Measurements from ENCODE around the gene NUTF2. TPM values are rescaled to one million over a fixed set of nuclear protein-coding genes. Genes with fewer than 3 reads are reported as not detected.

NUTF2 gene
- total RNA-seq (50.7 TPM), polyA plus RNA-seq (106 TPM)
- long read RNA-seq, donor 1, transcript NUTF2-201 (5 exons, 2,321 nt): minor isoform, 12 of 28 reads
- long read RNA-seq, donor 1, transcript NUTF2-208 (1 exons, 2,608 nt): major isoform, 15 of 28 reads
- long read RNA-seq, donor 1, partial matches to known transcripts: 0 of 28 reads
- long read RNA-seq, donor 1, other reads (novel, unspliced or antisense): 0 of 28 reads
- long read RNA-seq, donor 2: 0 reads
- long read RNA-seq, donor 3, transcript NUTF2-208 (1 exons, 2,608 nt): major isoform, 119 of 231 reads
- long read RNA-seq, donor 3, transcript NUTF2-206 (5 exons, 1,119 nt): minor isoform, 5 of 231 reads
- long read RNA-seq, donor 3, transcript NUTF2-204 (3 exons, 593 nt): minor isoform, 10 of 231 reads
- long read RNA-seq, donor 3, transcript NUTF2-201 (5 exons, 2,321 nt): minor isoform, 76 of 231 reads
- long read RNA-seq, donor 3, partial matches to known transcripts: 17 of 231 reads
- long read RNA-seq, donor 3, other reads (novel, unspliced or antisense): 0 of 231 reads
- long read RNA-seq, donor 4, transcript NUTF2-201 (5 exons, 2,321 nt): minor isoform, 35 of 140 reads
- long read RNA-seq, donor 4, transcript NUTF2-204 (3 exons, 593 nt): minor isoform, 6 of 140 reads
- long read RNA-seq, donor 4, transcript NUTF2-208 (1 exons, 2,608 nt): major isoform, 91 of 140 reads
- long read RNA-seq, donor 4, partial matches to known transcripts: 5 of 140 reads
- long read RNA-seq, donor 4, other reads (novel, unspliced or antisense): 0 of 140 reads
- long read RNA-seq, donor 5, transcript NUTF2-204 (3 exons, 593 nt): minor isoform, 13 of 277 reads
- long read RNA-seq, donor 5, transcript NUTF2-201 (5 exons, 2,321 nt): minor isoform, 88 of 277 reads
- long read RNA-seq, donor 5, transcript NUTF2-208 (1 exons, 2,608 nt): major isoform, 148 of 277 reads
- long read RNA-seq, donor 5, transcript NUTF2-206 (5 exons, 1,119 nt): minor isoform, 5 of 277 reads
- long read RNA-seq, donor 5, partial matches to known transcripts: 17 of 277 reads
- long read RNA-seq, donor 5, other reads (novel, unspliced or antisense): 0 of 277 reads
- long read RNA-seq, donor 6, transcript NUTF2-208 (1 exons, 2,608 nt): major isoform, 83 of 146 reads
- long read RNA-seq, donor 6, transcript NUTF2-201 (5 exons, 2,321 nt): minor isoform, 60 of 146 reads
- long read RNA-seq, donor 6, partial matches to known transcripts: 0 of 146 reads
- long read RNA-seq, donor 6, other reads (novel, unspliced or antisense): 0 of 146 reads
- long read RNA-seq, donor 7, transcript NUTF2-204 (3 exons, 593 nt): minor isoform, 13 of 237 reads
- long read RNA-seq, donor 7, transcript NUTF2-208 (1 exons, 2,608 nt): major isoform, 140 of 237 reads
- long read RNA-seq, donor 7, transcript NUTF2-201 (5 exons, 2,321 nt): minor isoform, 66 of 237 reads
- long read RNA-seq, donor 7, partial matches to known transcripts: 17 of 237 reads
- long read RNA-seq, donor 7, other reads (novel, unspliced or antisense): 0 of 237 reads
- long read RNA-seq, donor 8, transcript NUTF2-201 (5 exons, 2,321 nt): major isoform, 29 of 54 reads
- long read RNA-seq, donor 8, transcript NUTF2-208 (1 exons, 2,608 nt): minor isoform, 19 of 54 reads
- long read RNA-seq, donor 8, partial matches to known transcripts: 0 of 54 reads
- long read RNA-seq, donor 8, other reads (novel, unspliced or antisense): 0 of 54 reads
- long read RNA-seq, donor 9, transcript NUTF2-204 (3 exons, 593 nt): minor isoform, 5 of 105 reads
- long read RNA-seq, donor 9, transcript NUTF2-201 (5 exons, 2,321 nt): minor isoform, 30 of 105 reads
- long read RNA-seq, donor 9, transcript NUTF2-208 (1 exons, 2,608 nt): major isoform, 65 of 105 reads
- long read RNA-seq, donor 9, partial matches to known transcripts: 5 of 105 reads
- long read RNA-seq, donor 9, other reads (novel, unspliced or antisense): 0 of 105 reads
- long read RNA-seq, donor 10, transcript NUTF2-201 (5 exons, 2,321 nt): minor isoform, 43 of 112 reads
- long read RNA-seq, donor 10, transcript NUTF2-208 (1 exons, 2,608 nt): major isoform, 58 of 112 reads
- long read RNA-seq, donor 10, partial matches to known transcripts: 5 of 112 reads
- long read RNA-seq, donor 10, other reads (novel, unspliced or antisense): 0 of 112 reads

- Histone ChIP-seq H3K36me3 (ENCODE audit: control insufficient read depth in 2 of 2, insufficient read depth in 2 of 2, low read length in 1 of 2) (peaks cover 0 to 3% of the 10 kb centered on the region in 2 donors), H3K27ac (ENCODE audit: low read depth in 1 of 2, low read length in 1 of 2) (peak within 1 kb of the TSS; percentile 89 to 97), H3K4me1 (ENCODE audit: control insufficient read depth in 2 of 2, insufficient read depth in 2 of 2, low read length in 2 of 2) (peaks cover 32 to 57% of the 10 kb centered on the region in 2 donors), H3K27me3 (ENCODE audit: control insufficient read depth in 2 of 2, insufficient read depth in 1 of 2, low read length in 1 of 2) (no peaks in the 10 kb centered on the region), H3K4me3 (ENCODE audit: low read length in 2 of 2) (peak within 1 kb of the TSS; percentile 86 to 94), H3K9me3 (ENCODE audit: control insufficient read depth in 2 of 2, insufficient read depth in 1 of 2, low read length in 1 of 2) (peaks cover 0 to 9% of the 10 kb centered on the region in 2 donors)
- peak; percentile 83 to 99 (median 96) for DNase-seq (ENCODE audit: low read depth in 6 of 9, low spot score in 9 of 9)
- under 1% methylated on average over 57 of the region's 57 CpGs for WGBS
Measured at GRCh38 chr16:67846320-67847063, at the start of gene NUTF2. Gene NUTF2 (plus strand): TSS chr16:67846933. CDS start chr16:67865131, 18,198 bp downstream.

- H3K36me3 ChIP-seq (ENCODE audit: control insufficient read depth in 2 of 2, insufficient read depth in 2 of 2, low read length in 1 of 2): peaks cover 25 to 40% of the 10 kb centered on the region in 2 donors
- DNase-seq (ENCODE audit: low read depth in 6 of 9, low spot score in 9 of 9): no peak
- H3K4me1 ChIP-seq (ENCODE audit: control insufficient read depth in 2 of 2, insufficient read depth in 2 of 2, low read length in 2 of 2): peaks cover 9 to 34% of the 10 kb centered on the region in 2 donors
- H3K27ac ChIP-seq (ENCODE audit: low read depth in 1 of 2, low read length in 1 of 2): no peak overlapping the region
- H3K27me3 ChIP-seq (ENCODE audit: control insufficient read depth in 2 of 2, insufficient read depth in 1 of 2, low read length in 1 of 2): no peaks in the 10 kb centered on the region
- WGBS: 78% methylated on average over 7 of the region's 7 CpGs
- H3K9me3 ChIP-seq (ENCODE audit: control insufficient read depth in 2 of 2, insufficient read depth in 1 of 2, low read length in 1 of 2): no peaks in the 10 kb centered on the region
- H3K4me3 ChIP-seq (ENCODE audit: low read length in 2 of 2): no peak overlapping the region
Measured at GRCh38 chr16:67800338-67800926, 46.3 kb upstream of the NUTF2 start.

GRCh38 chr16:67801241-67801640 lies 45.5 kb upstream of the NUTF2 start:
- Histone ChIP-seq H3K27ac (ENCODE audit: low read depth in 1 of 2, low read length in 1 of 2) (peak overlapping the region in 1 of 2 donors; percentile 45), H3K27me3 (ENCODE audit: control insufficient read depth in 2 of 2, insufficient read depth in 1 of 2, low read length in 1 of 2) (no peaks in the 10 kb centered on the region), H3K36me3 (ENCODE audit: control insufficient read depth in 2 of 2, insufficient read depth in 2 of 2, low read length in 1 of 2) (peaks cover 25 to 40% of the 10 kb centered on the region in 2 donors), H3K4me3 (ENCODE audit: low read length in 2 of 2) (no peak overlapping the region), H3K4me1 (ENCODE audit: control insufficient read depth in 2 of 2, insufficient read depth in 2 of 2, low read length in 2 of 2) (peaks cover 13 to 40% of the 10 kb centered on the region in 2 donors), H3K9me3 (ENCODE audit: control insufficient read depth in 2 of 2, insufficient read depth in 1 of 2, low read length in 1 of 2) (no peaks in the 10 kb centered on the region)
- 98% methylated on average over 1 of the region's 1 CpG for WGBS
- DNase-seq (ENCODE audit: low read depth in 6 of 9, low spot score in 9 of 9): no peak

- DNase-seq (ENCODE audit: low read depth in 6 of 9, low spot score in 9 of 9): peak in 4 of 9 donors; percentile 22 to 64 (median 40)
- Histone ChIP-seq H3K27ac (ENCODE audit: low read depth in 1 of 2, low read length in 1 of 2) (peak overlapping the region in 1 of 2 donors; percentile 46), H3K4me3 (ENCODE audit: low read length in 2 of 2) (no peak overlapping the region)
Measured at GRCh38 chr16:67801883-67802282, 44.9 kb upstream of the NUTF2 start.

GRCh38 chr16:67803894-67804293 lies 42.8 kb upstream of the NUTF2 start:
- Histone ChIP-seq H3K36me3 (ENCODE audit: control insufficient read depth in 2 of 2, insufficient read depth in 2 of 2, low read length in 1 of 2) (peaks cover 10 to 32% of the 10 kb centered on the region in 2 donors), H3K4me1 (ENCODE audit: control insufficient read depth in 2 of 2, insufficient read depth in 2 of 2, low read length in 2 of 2) (peaks cover 19 to 46% of the 10 kb centered on the region in 2 donors)
- no peak for DNase-seq (ENCODE audit: low read depth in 6 of 9, low spot score in 9 of 9)

More at GRCh38 chr16:67801883-67802282, 44.9 kb upstream of the NUTF2 start:
- WGBS: 32% methylated on average over 2 of the region's 2 CpGs
- Histone ChIP-seq H3K9me3 (ENCODE audit: control insufficient read depth in 2 of 2, insufficient read depth in 1 of 2, low read length in 1 of 2) (no peaks in the 10 kb centered on the region), H3K36me3 (ENCODE audit: control insufficient read depth in 2 of 2, insufficient read depth in 2 of 2, low read length in 1 of 2) (peaks cover 25 to 40% of the 10 kb centered on the region in 2 donors), H3K4me1 (ENCODE audit: control insufficient read depth in 2 of 2, insufficient read depth in 2 of 2, low read length in 2 of 2) (peaks cover 13 to 40% of the 10 kb centered on the region in 2 donors), H3K27me3 (ENCODE audit: control insufficient read depth in 2 of 2, insufficient read depth in 1 of 2, low read length in 1 of 2) (no peaks in the 10 kb centered on the region)

GRCh38 chr16:67804853-67805542 lies 41.7 kb upstream of the NUTF2 start:
- WGBS: 97% methylated on average over 4 of the region's 4 CpGs
- Histone ChIP-seq H3K27me3 (ENCODE audit: control insufficient read depth in 2 of 2, insufficient read depth in 1 of 2, low read length in 1 of 2) (no peaks in the 10 kb centered on the region), H3K4me3 (ENCODE audit: low read length in 2 of 2) (peak overlapping the region in 1 of 2 donors; percentile 87), H3K4me1 (ENCODE audit: control insufficient read depth in 2 of 2, insufficient read depth in 2 of 2, low read length in 2 of 2) (peaks cover 19 to 46% of the 10 kb centered on the region in 2 donors), H3K9me3 (ENCODE audit: control insufficient read depth in 2 of 2, insufficient read depth in 1 of 2, low read length in 1 of 2) (no peaks in the 10 kb centered on the region), H3K36me3 (ENCODE audit: control insufficient read depth in 2 of 2, insufficient read depth in 2 of 2, low read length in 1 of 2) (peaks cover 8 to 32% of the 10 kb centered on the region in 2 donors), H3K27ac (ENCODE audit: low read depth in 1 of 2, low read length in 1 of 2) (no peak overlapping the region)
- DNase-seq (ENCODE audit: low read depth in 6 of 9, low spot score in 9 of 9): no peak

More at GRCh38 chr16:67803894-67804293, 42.8 kb upstream of the NUTF2 start:
- H3K9me3 ChIP-seq (ENCODE audit: control insufficient read depth in 2 of 2, insufficient read depth in 1 of 2, low read length in 1 of 2): no peaks in the 10 kb centered on the region
- WGBS: 97% methylated on average over 3 of the region's 3 CpGs
- H3K27me3 ChIP-seq (ENCODE audit: control insufficient read depth in 2 of 2, insufficient read depth in 1 of 2, low read length in 1 of 2): no peaks in the 10 kb centered on the region
- H3K27ac ChIP-seq (ENCODE audit: low read depth in 1 of 2, low read length in 1 of 2): no peak overlapping the region
- H3K4me3 ChIP-seq (ENCODE audit: low read length in 2 of 2): no peak overlapping the region
